Kidney (tissue), 14 donors: ENCODE measurements around the gene BPTF. TPM values are rescaled to one million over a fixed set of nuclear protein-coding genes. Genes with fewer than 3 reads are reported as not detected.
"Not testable (repeated sequence)": the region's sequence is repeated elsewhere in the genome, so short reads cannot be mapped to it uniquely, and the experiment has no call there.

Experiments used
- DNase-seq, 5 donors: peaks; one replicate each; pipeline ENCODE4 v3.0.0-alpha.2; 2013 to 2020
- FAIRE-seq: peaks from 2 replicates; lab custom pipeline; 2012; peaks lifted over from hg19 to GRCh38; lab: Jason Lieb, UNC
- H3K27ac ChIP-seq, 2 donors: one replicate each; pipeline ENCODE4 v1.7.0; 2013; ENCODE audit warnings: low read depth in 2 of 2, low read length in 2 of 2, inconsistent platforms in 1 of 2
- H3K27me3 ChIP-seq: one replicate; pipeline ENCODE4 v1.7.1; 2013; ENCODE audit warnings: low read length, inconsistent platforms; ENCODE audit not compliant: control insufficient read depth, insufficient read depth
- H3K36me3 ChIP-seq, 3 donors: one replicate each; pipeline versions ENCODE4 v1.7.0 to v1.7.1; 2013; ENCODE audit warnings: low read length in 3 of 3, control low read depth in 1 of 3, inconsistent platforms in 1 of 3; ENCODE audit not compliant: insufficient read depth in 3 of 3, control insufficient read depth in 2 of 3
- H3K4me1 ChIP-seq, 3 donors: one replicate each; pipeline versions ENCODE4 v1.7.0 to v1.7.1; 2013; ENCODE audit warnings: low read length in 3 of 3, inconsistent platforms in 1 of 3, low read depth in 1 of 3; ENCODE audit not compliant: control insufficient read depth in 2 of 3, insufficient read depth in 2 of 3
- H3K4me3 ChIP-seq, 3 donors: one replicate each; pipeline versions ENCODE4 v1.7.0 to v1.8.1; 2013; ENCODE audit warnings: low read length in 3 of 3, control low read depth in 1 of 3, inconsistent platforms in 1 of 3
- H3K9ac ChIP-seq, 3 donors: one replicate each; pipeline versions ENCODE4 v1.7.0 to v1.7.1; 2013; ENCODE audit warnings: low read length in 3 of 3, control low read depth in 1 of 3, inconsistent platforms in 1 of 3
- H3K9me3 ChIP-seq, 3 donors: one replicate each; pipeline versions ENCODE4 v1.7.0 to v1.7.1; 2013; ENCODE audit warnings: low read length in 3 of 3, control low read depth in 1 of 3, inconsistent platforms in 1 of 3; ENCODE audit not compliant: control insufficient read depth in 2 of 3, insufficient read depth in 1 of 3
- intact Hi-C: fragments of 100-400 bp; cut with DNase I; formaldehyde crosslinking; loops from one replicate; pipeline ENCODE4 v1.11.1; 2022
- polyA plus RNA-seq: library from polyadenylated mRNA; stranded (reverse); fragments of 350-450 nt; fragmentation: Illumina TruSeq; extraction: RNeasy Lipid Tissue Mini Kit (QIAGEN cat#74804); gene quantifications from one replicate; pipeline ENCODE4 v1.2.3, GENCODE V29; 2014; ENCODE audit warnings: low read depth, low replicate concordance; ENCODE audit not compliant: insufficient read depth
- total RNA-seq: library from RNA; stranded (reverse); fragmentation: NEBNext Ultra II Directional; extraction: Animal tissue kit (Norgen Biotek cat#: 25700); gene quantifications from one replicate; pipeline ENCODE4 v1.2.1, GENCODE V29; 2021
- TF ChIP-seq, protein P1 (sequence below): IDR thresholded peaks from 3 replicates; pipeline ENCODE4 v1.5.1; 2012; ENCODE audit warnings: mild to moderate bottlenecking, moderate library complexity, borderline replicate concordance; ENCODE audit not compliant: insufficient read depth; ENCODE audit errors: extremely low read depth
- donor health status: control.
- donor health status: control.
- donor health status: control.
- donor health status: control.
- donor health status: control.
- donor health status: DM: yes; HTN: yes; CAD: no.
- donor health status: Normal renal cell carcinoma (clear cell type).

Gene BPTF
- total and polyA plus RNA-seq, 2 donors from 2014 or later = 14.6 to 103 TPM

DNA sequence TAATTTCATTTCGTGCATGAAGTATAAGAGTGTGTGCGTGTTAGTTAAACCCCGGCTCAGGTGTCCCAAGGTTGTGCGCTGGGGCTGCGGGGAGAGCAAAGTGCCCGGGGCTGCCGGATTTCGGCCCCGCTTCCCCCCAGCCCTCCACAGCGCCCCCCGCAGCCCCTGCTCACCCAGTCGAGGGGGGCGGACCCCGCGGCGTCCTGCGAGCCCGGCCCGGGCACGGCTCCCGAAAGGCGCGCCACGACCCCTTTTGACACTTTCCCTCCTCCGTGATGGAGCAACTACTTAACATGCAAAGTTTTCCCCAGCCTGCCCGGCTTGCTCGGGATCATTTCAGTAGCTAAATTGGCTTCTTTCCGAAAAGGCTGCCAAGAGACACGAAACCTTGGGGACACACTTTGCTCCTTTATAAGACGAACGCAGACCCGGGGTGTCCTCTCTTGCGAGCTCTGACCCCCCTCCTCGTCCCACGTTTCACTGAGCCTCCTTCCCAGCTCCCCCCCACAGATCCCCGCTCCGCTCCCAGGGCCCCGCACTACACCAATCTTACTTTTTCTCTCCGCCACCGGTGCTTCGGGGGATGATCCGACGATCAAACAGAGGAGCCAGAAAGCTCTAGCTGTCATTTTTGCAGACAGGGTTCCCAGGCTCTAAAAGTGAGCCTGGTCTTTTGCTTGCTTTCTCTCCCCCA is 170.4 kb downstream of the BPTF start:
- FAIRE-seq (no peak), DNase-seq (peak in 4 of 5 donors; percentile 51 to 78 (median 57))
- TF ChIP-seq, protein P1, sequence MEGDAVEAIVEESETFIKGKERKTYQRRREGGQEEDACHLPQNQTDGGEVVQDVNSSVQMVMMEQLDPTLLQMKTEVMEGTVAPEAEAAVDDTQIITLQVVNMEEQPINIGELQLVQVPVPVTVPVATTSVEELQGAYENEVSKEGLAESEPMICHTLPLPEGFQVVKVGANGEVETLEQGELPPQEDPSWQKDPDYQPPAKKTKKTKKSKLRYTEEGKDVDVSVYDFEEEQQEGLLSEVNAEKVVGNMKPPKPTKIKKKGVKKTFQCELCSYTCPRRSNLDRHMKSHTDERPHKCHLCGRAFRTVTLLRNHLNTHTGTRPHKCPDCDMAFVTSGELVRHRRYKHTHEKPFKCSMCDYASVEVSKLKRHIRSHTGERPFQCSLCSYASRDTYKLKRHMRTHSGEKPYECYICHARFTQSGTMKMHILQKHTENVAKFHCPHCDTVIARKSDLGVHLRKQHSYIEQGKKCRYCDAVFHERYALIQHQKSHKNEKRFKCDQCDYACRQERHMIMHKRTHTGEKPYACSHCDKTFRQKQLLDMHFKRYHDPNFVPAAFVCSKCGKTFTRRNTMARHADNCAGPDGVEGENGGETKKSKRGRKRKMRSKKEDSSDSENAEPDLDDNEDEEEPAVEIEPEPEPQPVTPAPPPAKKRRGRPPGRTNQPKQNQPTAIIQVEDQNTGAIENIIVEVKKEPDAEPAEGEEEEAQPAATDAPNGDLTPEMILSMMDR = no peak
- intact Hi-C loops = no loop called here
- Histone ChIP-seq H3K9ac (peak overlapping the region in 2 of 3 donors; percentile 3 to 65), H3K27me3 (no peaks in the 10 kb centered on the region), H3K36me3 (no peaks in the 10 kb centered on the region), H3K4me1 (peaks cover 0 to 6% (median 5%) of the 10 kb centered on the region in 3 donors), H3K27ac (no peak overlapping the region), H3K9me3 (no peaks in the 10 kb centered on the region), H3K4me3 (peak overlapping the region; percentile 35 to 78 (median 74))

DNA sequence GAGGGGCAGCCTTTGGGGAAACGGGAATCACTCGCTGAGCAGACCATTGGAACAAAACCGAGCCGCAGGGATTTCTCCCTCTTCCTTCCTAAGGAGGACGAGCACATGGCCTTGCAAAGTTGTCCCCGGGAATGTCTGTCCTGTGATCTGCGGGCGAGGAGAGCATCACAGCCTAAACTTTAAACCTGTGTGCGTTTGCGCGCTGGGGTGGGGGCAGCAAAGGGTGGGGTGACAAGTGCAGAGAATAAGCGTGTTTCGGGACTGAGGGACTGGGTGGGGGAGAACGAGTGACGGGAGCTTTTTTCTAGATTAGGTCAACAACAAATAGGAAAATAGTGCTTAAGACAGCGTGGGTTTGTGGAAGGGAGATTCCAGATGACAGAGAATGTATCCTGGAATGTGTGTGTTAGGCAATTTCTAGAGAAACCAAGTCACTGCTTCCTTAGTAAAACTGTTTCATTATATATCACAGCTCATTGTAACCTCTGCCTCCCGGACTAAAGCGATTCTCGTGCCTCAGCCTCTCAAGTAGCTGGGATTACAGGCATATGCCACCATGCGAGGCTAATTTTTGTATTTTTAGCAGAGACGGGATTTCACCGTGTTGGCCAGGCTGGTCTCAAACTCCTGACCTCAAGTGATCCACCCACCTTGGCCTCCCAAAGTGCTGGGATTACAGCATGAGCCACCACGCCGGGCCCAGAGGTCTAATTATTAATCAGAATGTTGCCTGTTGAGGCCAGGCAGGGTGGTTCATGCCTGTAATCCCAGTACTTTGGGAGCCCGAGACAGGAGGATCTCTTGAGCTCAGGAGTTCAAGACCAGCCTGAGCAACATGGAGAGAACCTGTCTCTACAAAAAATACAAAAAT is 171.2 kb downstream of the BPTF start, which contains the start of gene C17orf58:
TSS of gene C17orf58 (minus strand) at position 169 of the 871 bp plus-strand sequence. CDS start 271 bp downstream, outside the sequence.
- H3K9me3 ChIP-seq, FAIRE-seq, H3K27me3 ChIP-seq, intact Hi-C loops, H3K36me3 ChIP-seq, H3K4me1 ChIP-seq, H3K27ac ChIP-seq: not testable (repeated sequence)
- peak in 3 of 5 donors; percentile 36 to 57 (median 39) for DNase-seq
- H3K9ac ChIP-seq = peak within 1 kb of the TSS in 2 of 3 donors; percentile 3 to 65
- peak within 1 kb of the TSS; percentile 35 to 78 (median 74) for H3K4me3 ChIP-seq

DNA sequence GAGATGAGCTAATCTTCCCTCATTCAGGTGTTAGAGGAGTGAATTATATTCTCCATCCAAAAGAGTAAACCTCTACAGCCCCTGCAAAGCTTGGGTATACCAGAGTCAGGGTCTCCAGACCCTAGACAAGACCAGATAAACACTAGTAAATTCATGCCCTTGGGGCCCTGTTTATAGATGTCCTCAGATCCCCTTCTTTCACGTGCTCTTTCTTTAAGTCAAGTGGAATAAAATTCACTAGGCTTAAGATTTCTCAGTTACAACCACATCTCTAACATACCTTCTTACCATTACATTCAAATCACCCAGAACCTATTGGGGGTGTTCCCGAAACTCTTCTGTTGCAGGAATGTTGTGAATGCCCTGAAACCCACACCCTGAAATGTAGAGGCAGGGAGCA is 173.2 kb downstream of the BPTF start:
- FAIRE-seq = no peak
- no peaks in the 10 kb centered on the region for H3K9me3 ChIP-seq
- TF ChIP-seq, protein P1 = no peak
- H3K27me3 ChIP-seq = no peaks in the 10 kb centered on the region
- H3K4me3 ChIP-seq = no peak overlapping the region
- H3K36me3 ChIP-seq = no peaks in the 10 kb centered on the region
- DNase-seq = no peak
- H3K27ac ChIP-seq = no peak overlapping the region
- peaks cover 0 to 6% (median 2%) of the 10 kb centered on the region in 3 donors for H3K4me1 ChIP-seq
- intact Hi-C loops = no loop called here
- no peak overlapping the region for H3K9ac ChIP-seq

DNA sequence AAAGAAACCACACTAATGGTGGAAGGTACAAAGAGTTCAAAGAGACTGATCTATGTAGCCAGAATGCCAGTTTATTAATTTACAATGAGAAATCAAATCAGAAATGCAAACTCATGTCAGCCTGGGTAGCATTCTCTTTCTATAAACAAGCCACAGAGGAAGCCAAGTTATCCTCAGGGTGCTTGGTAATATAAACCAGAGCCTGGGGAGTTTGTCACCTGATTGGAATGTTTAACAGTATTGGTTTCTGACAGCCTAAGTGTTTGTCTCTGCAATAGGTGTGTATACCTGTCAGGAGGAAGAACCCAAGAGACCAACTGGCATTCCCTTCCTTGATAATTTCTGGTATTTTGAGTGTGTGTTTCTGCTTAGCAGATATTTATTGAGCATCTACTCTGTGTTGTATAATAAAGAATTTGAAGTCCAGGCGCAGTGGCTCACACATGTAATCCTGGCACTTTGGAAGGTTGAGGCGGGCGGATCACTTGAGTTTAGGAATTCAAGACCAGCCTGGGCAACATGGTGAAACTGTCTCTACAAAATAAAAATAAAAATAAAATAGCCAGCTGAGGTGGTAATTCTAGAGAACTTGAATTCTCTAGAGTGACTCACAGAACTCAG is 174.1 kb downstream of the BPTF start:
- peaks cover 0 to 6% (median 2%) of the 10 kb centered on the region in 3 donors for H3K4me1 ChIP-seq
- no peaks in the 10 kb centered on the region for H3K27me3 ChIP-seq
- H3K27ac ChIP-seq = no peak overlapping the region
- TF ChIP-seq, protein P1 = no peak
- DNase-seq = no peak
- FAIRE-seq = no peak
- no peak overlapping the region for H3K9ac ChIP-seq
- H3K36me3 ChIP-seq = no peaks in the 10 kb centered on the region
- H3K9me3 ChIP-seq = no peaks in the 10 kb centered on the region
- H3K4me3 ChIP-seq = no peak overlapping the region
- intact Hi-C loops = no loop called here
